SK-N-SH treated with all-trans-retinoic acid at 6 μM for 48 hours (cell line): ENCODE results near the gene NKX1-1.

ENCODE experiments used
- PPARA ChIP-seq: fragments of 250-450 bp; sonication (Bioruptor Pico); IDR thresholded peaks from 2 replicates; pipeline ENCODE4 v1.5.0; 2020; ENCODE audit warnings: mild to moderate bottlenecking, borderline replicate concordance
- TCF4 ChIP-seq: fragments of 250-450 bp; sonication (Bioruptor Pico); IDR thresholded peaks from 2 replicates; pipeline ENCODE4 v1.8.0; 2021; ENCODE audit warnings: mild to moderate bottlenecking, moderate library complexity, borderline replicate concordance
- ZFP3 ChIP-seq: fragments of 250-450 bp; sonication (Bioruptor Pico); IDR thresholded peaks from 2 replicates; pipeline ENCODE4 v1.5.0; 2020; ENCODE audit warnings: mild to moderate bottlenecking, moderate library complexity
- ZFP30 ChIP-seq: fragments of 450-650 bp; formaldehyde crosslinking; IDR thresholded peaks from 2 replicates; pipeline ENCODE4 v1.5.0; 2022; ENCODE audit warnings: mild to moderate bottlenecking, moderate library complexity
- ZNF8 ChIP-seq: fragments of 450-650 bp; formaldehyde crosslinking; IDR thresholded peaks from 2 replicates; pipeline ENCODE4 v1.5.0; 2020; ENCODE audit warnings: mild to moderate bottlenecking, moderate library complexity

DNA sequence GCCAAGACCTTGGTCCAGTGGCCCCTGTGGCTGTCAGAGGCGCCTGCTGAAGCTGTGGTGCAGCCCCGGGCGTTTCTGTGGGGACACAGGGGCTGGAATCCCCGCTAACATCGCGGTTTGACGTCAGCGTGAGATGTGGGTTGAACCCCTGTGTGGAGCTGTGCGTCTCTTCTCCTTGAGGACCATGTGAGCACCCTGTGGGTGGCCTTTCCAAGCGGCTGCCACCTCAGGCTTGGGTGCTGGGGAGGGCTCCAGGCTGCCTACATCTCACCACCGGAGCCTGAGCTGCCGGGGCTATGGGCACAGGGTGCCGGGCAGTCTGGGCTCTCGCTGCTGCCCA lies 31.6 kb downstream of the NKX1-1 start:
- TF ChIP-seq ZFP3 (CRISPR knock-in tag) (no peak), TCF4 (CRISPR knock-in tag) (no peak), ZNF8 (no peak), ZFP30 (no peak), PPARA (CRISPR knock-in tag) (no peak)
